ENCODE data around the gene GLRX2. TPM values are rescaled to one million over a fixed set of nuclear protein-coding genes. Genes with fewer than 3 reads are reported as not detected.

The GLRX2 gene
- total RNA-seq, 2 donors from 2014 or later, result 1.3 to 2.6 TPM

DNA sequence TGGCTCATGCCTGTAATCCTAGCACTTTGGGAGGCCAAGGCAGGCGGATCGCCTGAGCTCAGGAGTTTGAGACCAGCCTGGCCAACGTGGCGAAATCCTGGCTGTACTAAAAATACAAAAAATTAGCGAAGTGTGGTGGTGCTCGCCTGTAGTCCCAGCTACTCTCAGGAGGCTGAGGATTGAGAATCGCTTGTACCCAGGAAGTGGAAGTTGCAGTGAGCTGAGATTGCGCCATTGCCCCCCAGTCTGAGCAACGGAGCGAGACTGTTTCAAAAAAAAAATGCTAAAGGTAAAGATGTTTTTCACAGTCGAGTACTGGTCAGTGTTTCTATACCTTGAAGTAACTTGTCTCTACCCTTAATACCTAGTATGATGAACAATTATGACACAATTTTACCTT is 11.1 kb downstream of the GLRX2 start:
- Histone ChIP-seq H3K27ac (no peak overlapping the region), H3K27me3 (no peaks in the 10 kb centered on the region), H3K36me3 (replicated peaks in 1 of 2; ENCODE audit: insufficient read depth in 1 of 2, low read depth in 2 of 2) (peaks cover 0 to 12% of the 10 kb centered on the region in 2 donors), H3K4me1 (no peaks in the 10 kb centered on the region), H3K4me3 (no peak overlapping the region), H3K9me3 (no peaks in the 10 kb centered on the region)
- TF ChIP-seq POLR2A (IDR thresholded peaks at IDR 0.05), result no peak
- WGBS, 2 donors, result 93 to 94% methylated on average over 11 of the region's 11 CpGs
- intact Hi-C loops (cut with DNase I), result no loop called here
- DNase-seq (no peak), ATAC-seq (no peak)

- H3K4me1 ChIP-seq, result no peaks in the 10 kb centered on the region
- no peak overlapping the region for H3K4me3 ChIP-seq
- H3K9me3 ChIP-seq, result no peaks in the 10 kb centered on the region
- H3K36me3 ChIP-seq (replicated peaks in 1 of 2; ENCODE audit: insufficient read depth in 1 of 2, low read depth in 2 of 2), result peaks cover 0 to 7% of the 10 kb centered on the region in 2 donors
- TF ChIP-seq CTCF (IDR thresholded peaks at IDR 0.05), result no peak
- WGBS, 2 donors, result 47 to 65% methylated on average over 1 of the region's 1 CpG
- H3K27me3 ChIP-seq, result no peaks in the 10 kb centered on the region
- DNase-seq, result no peak
- no peak overlapping the region for H3K27ac ChIP-seq
- intact Hi-C loops (cut with DNase I), result no loop called here
- ATAC-seq, result no peak
Observed at GRCh38 chr1:193090865-193091264, 14.3 kb downstream of the GLRX2 start.

DNA sequence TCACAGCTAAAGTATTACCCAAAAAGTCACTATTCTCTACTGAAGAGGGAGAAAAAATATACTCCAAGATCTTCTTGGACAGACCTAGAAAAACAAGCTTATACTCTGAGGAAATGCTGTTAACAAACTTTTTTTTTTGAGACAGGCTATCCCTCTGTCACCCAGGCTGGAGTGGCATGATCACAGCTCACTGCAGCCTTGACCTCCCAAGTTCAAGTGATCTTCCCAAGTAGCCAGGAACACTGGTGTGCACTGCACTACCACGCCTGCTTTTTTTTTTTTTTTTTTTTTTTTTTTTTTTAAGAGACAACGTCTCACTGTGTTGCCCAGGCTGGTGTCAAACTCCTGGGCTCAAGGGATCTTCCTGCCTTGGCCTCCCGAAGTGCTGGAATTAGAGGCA is 17.3 kb downstream of the GLRX2 start:
- WGBS, 2 donors, result 51 to 66% methylated on average over 3 of the region's 3 CpGs
- DNase-seq (no peak), ATAC-seq (no peak)
- Histone ChIP-seq H3K4me1 (no peaks in the 10 kb centered on the region), H3K27me3 (no peaks in the 10 kb centered on the region), H3K9me3 (no peaks in the 10 kb centered on the region), H3K4me3 (no peak overlapping the region), H3K27ac (no peak overlapping the region), H3K36me3 (replicated peaks in 1 of 2; ENCODE audit: insufficient read depth in 1 of 2, low read depth in 2 of 2) (peaks cover 0 to 13% of the 10 kb centered on the region in 2 donors)
- TF ChIP-seq CTCF (IDR thresholded peaks at IDR 0.05), result no peak
- no peak for TF ChIP-seq POLR2A (IDR thresholded peaks at IDR 0.05)
- intact Hi-C loops (cut with DNase I), result no loop called here

DNA sequence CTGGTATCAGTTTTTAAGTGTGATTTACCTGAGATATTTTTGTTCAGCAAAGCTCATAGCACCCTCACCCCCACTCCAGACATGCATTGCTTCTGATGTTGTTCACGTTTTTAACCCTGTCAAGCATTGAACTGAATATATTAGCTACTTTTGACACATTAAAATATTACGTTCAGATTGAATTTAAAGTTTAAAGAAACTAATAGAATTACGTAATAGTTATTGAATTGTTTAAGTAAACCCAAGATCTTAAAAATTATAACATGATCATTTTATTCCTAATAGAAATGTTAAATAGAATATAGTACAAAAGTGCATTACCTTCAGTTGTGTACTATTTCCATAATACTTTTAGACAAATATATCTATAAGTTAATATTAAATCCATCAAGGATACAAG is 18.9 kb downstream of the GLRX2 start:
- no peaks in the 10 kb centered on the region for H3K9me3 ChIP-seq
- ATAC-seq (no peak), DNase-seq (no peak)
- no peaks in the 10 kb centered on the region for H3K27me3 ChIP-seq
- TF ChIP-seq POLR2A (IDR thresholded peaks at IDR 0.05) (no peak), CTCF (IDR thresholded peaks at IDR 0.05) (no peak)
- no peak overlapping the region for H3K27ac ChIP-seq
- H3K4me1 ChIP-seq, result no peaks in the 10 kb centered on the region
- H3K36me3 ChIP-seq (replicated peaks in 1 of 2; ENCODE audit: insufficient read depth in 1 of 2, low read depth in 2 of 2), result peaks cover 0 to 15% of the 10 kb centered on the region in 2 donors
- intact Hi-C loops (cut with DNase I), result no loop called here
- H3K4me3 ChIP-seq, result no peak overlapping the region
- 77 to 82% methylated on average over 3 of the region's 3 CpGs for WGBS, 2 donors

- Histone ChIP-seq H3K27me3 (no peaks in the 10 kb centered on the region), H3K9me3 (no peaks in the 10 kb centered on the region), H3K36me3 (replicated peaks in 1 of 2; ENCODE audit: insufficient read depth in 1 of 2, low read depth in 2 of 2) (peaks cover 0 to 15% of the 10 kb centered on the region in 2 donors), H3K27ac (no peak overlapping the region), H3K4me1 (no peaks in the 10 kb centered on the region), H3K4me3 (no peak overlapping the region)
- TF ChIP-seq POLR2A (IDR thresholded peaks at IDR 0.05) (no peak), CTCF (IDR thresholded peaks at IDR 0.05) (no peak)
- intact Hi-C loops (cut with DNase I), result no loop called here
- 90 to 91% methylated on average over 1 of the region's 1 CpG for WGBS, 2 donors
- no peak for ATAC-seq
- DNase-seq, result no peak
Observed at GRCh38 chr1:193085263-193085662, 20.0 kb downstream of the GLRX2 start.

Data from body of pancreas (tissue), 4 donors.